Measurements from ENCODE around the gene PACS2. TPM values are rescaled to one million over a fixed set of nuclear protein-coding genes. Genes with fewer than 3 reads are reported as not detected.

PACS2 gene
- total and polyA plus RNA-seq, 4 donors: 69.2 to 177 (median 123) TPM

- H3K36me3 ChIP-seq (ENCODE audit: control insufficient read depth, insufficient read depth, low read length): peaks cover 44% of the 10 kb centered on the region
- no peak overlapping the region for H3K27ac ChIP-seq (ENCODE audit: low read depth, low read length)
- WGBS (ENCODE audit: insufficient coverage): 4% methylated on average over 47 of the region's 58 CpGs
- DNase-seq (ENCODE audit: low read depth in 4 of 6, low spot score in 6 of 6): peak in 2 of 6 donors; percentile 20 to 28
- peaks cover 6% of the 10 kb centered on the region for H3K4me1 ChIP-seq (ENCODE audit: control insufficient read depth, insufficient read depth, low read length)
- H3K9me3 ChIP-seq (ENCODE audit: control insufficient read depth, insufficient read depth, low read length): no peaks in the 10 kb centered on the region
- no peak overlapping the region for H3K4me3 ChIP-seq (ENCODE audit: low read depth, low read length)
- no peaks in the 10 kb centered on the region for H3K27me3 ChIP-seq (ENCODE audit: control insufficient read depth, insufficient read depth, low read length)
These were observed 49.5 kb downstream of the PACS2 start for GRCh38 chr14:105363847-105364708.

- Histone ChIP-seq H3K27ac (ENCODE audit: low read depth, low read length) (no peak overlapping the region), H3K4me1 (ENCODE audit: control insufficient read depth, insufficient read depth, low read length) (peaks cover 6% of the 10 kb centered on the region), H3K9me3 (ENCODE audit: control insufficient read depth, insufficient read depth, low read length) (no peaks in the 10 kb centered on the region), H3K4me3 (ENCODE audit: low read depth, low read length) (no peak overlapping the region), H3K27me3 (ENCODE audit: control insufficient read depth, insufficient read depth, low read length) (no peaks in the 10 kb centered on the region), H3K36me3 (ENCODE audit: control insufficient read depth, insufficient read depth, low read length) (peaks cover 52% of the 10 kb centered on the region)
- no peak for DNase-seq (ENCODE audit: low read depth in 4 of 6, low spot score in 6 of 6)
- 85% methylated on average over 10 of the region's 11 CpGs for WGBS (ENCODE audit: insufficient coverage)
These were observed 50.6 kb downstream of the PACS2 start for GRCh38 chr14:105365101-105365500.

- H3K27ac ChIP-seq (ENCODE audit: low read depth, low read length): no peak overlapping the region
- peaks cover 54% of the 10 kb centered on the region for H3K36me3 ChIP-seq (ENCODE audit: control insufficient read depth, insufficient read depth, low read length)
- WGBS (ENCODE audit: insufficient coverage): 98% methylated on average over 5 of the region's 12 CpGs
- no peak overlapping the region for H3K4me3 ChIP-seq (ENCODE audit: low read depth, low read length)
- no peak for DNase-seq (ENCODE audit: low read depth in 4 of 6, low spot score in 6 of 6)
- no peaks in the 10 kb centered on the region for H3K9me3 ChIP-seq (ENCODE audit: control insufficient read depth, insufficient read depth, low read length)
- H3K27me3 ChIP-seq (ENCODE audit: control insufficient read depth, insufficient read depth, low read length): no peaks in the 10 kb centered on the region
- peaks cover 6% of the 10 kb centered on the region for H3K4me1 ChIP-seq (ENCODE audit: control insufficient read depth, insufficient read depth, low read length)
These were observed 51.1 kb downstream of the PACS2 start for GRCh38 chr14:105365681-105366080.

GRCh38 chr14:105366386-105367074 lies 52.0 kb downstream of the PACS2 start:
- no peak overlapping the region for H3K27ac ChIP-seq (ENCODE audit: low read depth, low read length)

GRCh38 chr14:105367116-105368031 lies 52.8 kb downstream of the PACS2 start:
- no peak for DNase-seq (ENCODE audit: low read depth in 4 of 6, low spot score in 6 of 6)
- H3K27me3 ChIP-seq (ENCODE audit: control insufficient read depth, insufficient read depth, low read length): no peaks in the 10 kb centered on the region
- peaks cover 69% of the 10 kb centered on the region for H3K36me3 ChIP-seq (ENCODE audit: control insufficient read depth, insufficient read depth, low read length)
- peaks cover 11% of the 10 kb centered on the region for H3K4me1 ChIP-seq (ENCODE audit: control insufficient read depth, insufficient read depth, low read length)
- WGBS (ENCODE audit: insufficient coverage): 95% methylated on average over 34 of the region's 34 CpGs
- no peak overlapping the region for H3K27ac ChIP-seq (ENCODE audit: low read depth, low read length)
- H3K9me3 ChIP-seq (ENCODE audit: control insufficient read depth, insufficient read depth, low read length): no peaks in the 10 kb centered on the region
- H3K4me3 ChIP-seq (ENCODE audit: low read depth, low read length): no peak overlapping the region

More at GRCh38 chr14:105366386-105367074, 52.0 kb downstream of the PACS2 start:
- Histone ChIP-seq H3K27me3 (ENCODE audit: control insufficient read depth, insufficient read depth, low read length) (no peaks in the 10 kb centered on the region), H3K36me3 (ENCODE audit: control insufficient read depth, insufficient read depth, low read length) (peaks cover 62% of the 10 kb centered on the region), H3K4me3 (ENCODE audit: low read depth, low read length) (no peak overlapping the region), H3K9me3 (ENCODE audit: control insufficient read depth, insufficient read depth, low read length) (no peaks in the 10 kb centered on the region), H3K4me1 (ENCODE audit: control insufficient read depth, insufficient read depth, low read length) (peaks cover 11% of the 10 kb centered on the region)
- WGBS (ENCODE audit: insufficient coverage): 99% methylated on average over 23 of the region's 23 CpGs
- DNase-seq (ENCODE audit: low read depth in 4 of 6, low spot score in 6 of 6): no peak

- no peaks in the 10 kb centered on the region for H3K27me3 ChIP-seq (ENCODE audit: control insufficient read depth, insufficient read depth, low read length)
- DNase-seq (ENCODE audit: low read depth in 4 of 6, low spot score in 6 of 6): no peak
- H3K27ac ChIP-seq (ENCODE audit: low read depth, low read length): no peak overlapping the region
- 94% methylated on average over 20 of the region's 20 CpGs for WGBS (ENCODE audit: insufficient coverage)
- no peak overlapping the region for H3K4me3 ChIP-seq (ENCODE audit: low read depth, low read length)
- H3K4me1 ChIP-seq (ENCODE audit: control insufficient read depth, insufficient read depth, low read length): peaks cover 11% of the 10 kb centered on the region
- H3K9me3 ChIP-seq (ENCODE audit: control insufficient read depth, insufficient read depth, low read length): no peaks in the 10 kb centered on the region
- H3K36me3 ChIP-seq (ENCODE audit: control insufficient read depth, insufficient read depth, low read length): peaks cover 71% of the 10 kb centered on the region
These were observed 53.5 kb downstream of the PACS2 start for GRCh38 chr14:105368032-105368417.

GRCh38 chr14:105368426-105368825 lies 53.9 kb downstream of the PACS2 start:
- 95% methylated on average over 20 of the region's 20 CpGs for WGBS (ENCODE audit: insufficient coverage)
- Histone ChIP-seq H3K4me1 (ENCODE audit: control insufficient read depth, insufficient read depth, low read length) (peaks cover 11% of the 10 kb centered on the region), H3K27ac (ENCODE audit: low read depth, low read length) (no peak overlapping the region)

GRCh38 chr14:105368910-105369652 lies 54.5 kb downstream of the PACS2 start:
- Histone ChIP-seq H3K9me3 (ENCODE audit: control insufficient read depth, insufficient read depth, low read length) (no peaks in the 10 kb centered on the region), H3K4me3 (ENCODE audit: low read depth, low read length) (no peak overlapping the region), H3K36me3 (ENCODE audit: control insufficient read depth, insufficient read depth, low read length) (peaks cover 78% of the 10 kb centered on the region), H3K27ac (ENCODE audit: low read depth, low read length) (no peak overlapping the region), H3K27me3 (ENCODE audit: control insufficient read depth, insufficient read depth, low read length) (no peaks in the 10 kb centered on the region), H3K4me1 (ENCODE audit: control insufficient read depth, insufficient read depth, low read length) (peaks cover 11% of the 10 kb centered on the region)
- 90% methylated on average over 27 of the region's 29 CpGs for WGBS (ENCODE audit: insufficient coverage)
- DNase-seq (ENCODE audit: low read depth in 4 of 6, low spot score in 6 of 6): no peak

More at GRCh38 chr14:105368426-105368825, 53.9 kb downstream of the PACS2 start:
- no peak for DNase-seq (ENCODE audit: low read depth in 4 of 6, low spot score in 6 of 6)
- Histone ChIP-seq H3K36me3 (ENCODE audit: control insufficient read depth, insufficient read depth, low read length) (peaks cover 74% of the 10 kb centered on the region), H3K27me3 (ENCODE audit: control insufficient read depth, insufficient read depth, low read length) (no peaks in the 10 kb centered on the region), H3K9me3 (ENCODE audit: control insufficient read depth, insufficient read depth, low read length) (no peaks in the 10 kb centered on the region), H3K4me3 (ENCODE audit: low read depth, low read length) (no peak overlapping the region)

- Histone ChIP-seq H3K4me3 (ENCODE audit: low read depth, low read length) (no peak overlapping the region), H3K27me3 (ENCODE audit: control insufficient read depth, insufficient read depth, low read length) (no peaks in the 10 kb centered on the region), H3K4me1 (ENCODE audit: control insufficient read depth, insufficient read depth, low read length) (peaks cover 9% of the 10 kb centered on the region), H3K27ac (ENCODE audit: low read depth, low read length) (no peak overlapping the region), H3K9me3 (ENCODE audit: control insufficient read depth, insufficient read depth, low read length) (no peaks in the 10 kb centered on the region), H3K36me3 (ENCODE audit: control insufficient read depth, insufficient read depth, low read length) (peaks cover 82% of the 10 kb centered on the region)
- 92% methylated on average over 28 of the region's 28 CpGs for WGBS (ENCODE audit: insufficient coverage)
- DNase-seq (ENCODE audit: low read depth in 4 of 6, low spot score in 6 of 6): no peak
These were observed 55.1 kb downstream of the PACS2 start for GRCh38 chr14:105369653-105370040.
